Fibroblast of lung (primary cell): ENCODE measurements around the gene WWOX.

Experiments used
- CTCF ChIP-seq, 2 donors: IDR thresholded peaks in 1 of 2; conservative IDR thresholded peaks in 1 of 2; 1 replicate in 1 of 2; 2 replicates in 1 of 2; pipeline ENCODE4 v1.5.1; 2011 to 2012; ENCODE audit warnings: low read length in 2 of 2, control low read depth in 1 of 2, inconsistent platforms in 1 of 2, low read depth in 1 of 2, mild to moderate bottlenecking in 1 of 2
- EZH2 ChIP-seq: IDR thresholded peaks from 2 replicates; pipeline ENCODE4 v1.5.1; 2012; ENCODE audit warnings: low read length, control low read depth, mild to moderate bottlenecking; ENCODE audit errors: missing control alignments

- TF ChIP-seq CTCF (conservative IDR thresholded peaks at IDR 0.05 in 1 of 2, IDR thresholded peaks at IDR 0.05 in 1 of 2; ENCODE audit: low read depth in 1 of 2, low read length in 2 of 2) (peak; percentile 92 to 99), EZH2 (no peak)
These were observed 135.8 kb downstream of the WWOX start for GRCh38 chr16:78235168-78235800.
